ENCODE measurements around the gene PRPF8. TPM values are rescaled to one million over a fixed set of nuclear protein-coding genes. Genes with fewer than 3 reads are reported as not detected.
"Not testable (repeated sequence)": the region's sequence is repeated elsewhere in the genome, so short reads cannot be mapped to it uniquely, and the experiment has no call there.

The PRPF8 gene
- total and polyA plus RNA-seq, 3 donors from 2014 or later = 307 to 325 (median 315) TPM

- no peaks in the 10 kb centered on the region for H3K27me3 ChIP-seq
- peaks cover 6% of the 10 kb centered on the region for H3K4me1 ChIP-seq
- no peaks in the 10 kb centered on the region for H3K36me3 ChIP-seq (ENCODE audit: low read depth, missing control alignments)
- no peak overlapping the region for H3K27ac ChIP-seq
- H3K9me3 ChIP-seq = no peaks in the 10 kb centered on the region
- DNase-seq = no peak
- 91% methylated on average over 24 to 26 of the region's 26 CpGs for WGBS, 2 donors
- no peak for TF ChIP-seq CTCF (IDR thresholded peaks at IDR 0.05)
- TF ChIP-seq POLR2A (IDR thresholded peaks at IDR 0.05) = no peak
- intact Hi-C loops (cut with DNase I; ENCODE audit: low total_unique reads) = no loop called here
- H3K4me3 ChIP-seq = no peak overlapping the region
Measured at GRCh38 chr17:1673041-1673785, 11.5 kb downstream of the PRPF8 start.

- intact Hi-C loops (cut with DNase I; ENCODE audit: low total_unique reads); H3K27me3 ChIP-seq; H3K9me3 ChIP-seq; H3K4me3 ChIP-seq; H3K36me3 ChIP-seq (ENCODE audit: low read depth, missing control alignments); DNase-seq; H3K4me1 ChIP-seq; H3K27ac ChIP-seq: not testable (repeated sequence)
- 88 to 89% methylated on average over 5 of the region's 5 CpGs for WGBS, 2 donors
Measured at GRCh38 chr17:1663934-1664333, 20.7 kb downstream of the PRPF8 start.

- H3K27me3 ChIP-seq = no peaks in the 10 kb centered on the region
- WGBS, 2 donors = 93% methylated on average over 8 to 12 of the region's 12 CpGs
- H3K36me3 ChIP-seq (ENCODE audit: low read depth, missing control alignments) = peaks cover 10% of the 10 kb centered on the region
- H3K27ac ChIP-seq = no peak overlapping the region
- no peaks in the 10 kb centered on the region for H3K9me3 ChIP-seq
- H3K4me1 ChIP-seq = no peaks in the 10 kb centered on the region
- H3K4me3 ChIP-seq = no peak overlapping the region
- intact Hi-C loops (cut with DNase I; ENCODE audit: low total_unique reads) = no loop called here
- no peak for DNase-seq
- no peak for TF ChIP-seq CTCF (IDR thresholded peaks at IDR 0.05)
- TF ChIP-seq POLR2A (IDR thresholded peaks at IDR 0.05) = no peak
Measured at GRCh38 chr17:1661045-1661444, 23.6 kb downstream of the PRPF8 start.

GRCh38 chr17:1658100-1658499, 26.6 kb downstream of the PRPF8 start:
- intact Hi-C loops (cut with DNase I; ENCODE audit: low total_unique reads) = no loop called here
- peaks cover 14% of the 10 kb centered on the region for H3K36me3 ChIP-seq (ENCODE audit: low read depth, missing control alignments)

GRCh38 chr17:1653735-1654134, 30.9 kb downstream of the PRPF8 start:
- Histone ChIP-seq H3K27ac (no peak overlapping the region), H3K36me3 (ENCODE audit: low read depth, missing control alignments) (peaks cover 8% of the 10 kb centered on the region), H3K4me3 (no peak overlapping the region), H3K9me3 (no peaks in the 10 kb centered on the region), H3K27me3 (no peaks in the 10 kb centered on the region), H3K4me1 (peaks cover 11% of the 10 kb centered on the region)
- WGBS, 2 donors = 93 to 96% methylated on average over 13 to 14 of the region's 14 CpGs
- no peak for DNase-seq
- intact Hi-C loops (cut with DNase I; ENCODE audit: low total_unique reads) = no loop called here
- TF ChIP-seq CTCF (IDR thresholded peaks at IDR 0.05) = no peak
- TF ChIP-seq POLR2A (IDR thresholded peaks at IDR 0.05) = no peak

More at GRCh38 chr17:1658100-1658499, 26.6 kb downstream of the PRPF8 start:
- DNase-seq = no peak
- H3K4me3 ChIP-seq = no peak overlapping the region
- no peaks in the 10 kb centered on the region for H3K4me1 ChIP-seq
- no peak overlapping the region for H3K27ac ChIP-seq
- H3K27me3 ChIP-seq = no peaks in the 10 kb centered on the region
- TF ChIP-seq POLR2A (IDR thresholded peaks at IDR 0.05) (no peak), CTCF (IDR thresholded peaks at IDR 0.05) (no peak)
- no peaks in the 10 kb centered on the region for H3K9me3 ChIP-seq
- WGBS, 2 donors = 86 to 92% methylated on average over 9 of the region's 9 CpGs

- H3K27me3 ChIP-seq; H3K27ac ChIP-seq; H3K36me3 ChIP-seq (ENCODE audit: low read depth, missing control alignments); H3K4me3 ChIP-seq; DNase-seq; H3K9me3 ChIP-seq; intact Hi-C loops (cut with DNase I; ENCODE audit: low total_unique reads): not testable (repeated sequence)
- WGBS, 2 donors = 84 to 90% methylated on average over 7 of the region's 7 CpGs
- peaks cover 18% of the 10 kb centered on the region for H3K4me1 ChIP-seq
Measured at GRCh38 chr17:1652794-1653193, 31.9 kb downstream of the PRPF8 start.
